Effector memory CD4-positive, alpha-beta T cell (primary cell): ENCODE data around the gene CCDC107.
A peak's percentile ranks its signal among the peaks of the same experiment; 100 is the strongest.
"Not testable (repeated sequence)": the region's sequence is repeated elsewhere in the genome, so short reads cannot be mapped to it uniquely, and the experiment has no call there.

Experiments used
- DNase-seq, 3 donors: peaks; one replicate each; pipeline ENCODE4 v3.0.0-alpha.2; 2020
- H3K27ac ChIP-seq: 2 replicates; pipeline ENCODE4 v1.7.0; 2013; ENCODE audit warnings: mild to moderate bottlenecking, low read length, moderate library complexity; ENCODE audit not compliant: insufficient read depth, poor library complexity, severe bottlenecking
- H3K27me3 ChIP-seq: replicated peaks from 2 replicates; pipeline ENCODE4 v1.7.0; 2013; ENCODE audit warnings: mild to moderate bottlenecking, low read length; ENCODE audit not compliant: insufficient read depth, control insufficient read depth, poor library complexity, severe bottlenecking
- H3K36me3 ChIP-seq: 2 replicates; pipeline ENCODE4 v1.7.0; 2013; ENCODE audit warnings: mild to moderate bottlenecking, low read length, moderate library complexity; ENCODE audit not compliant: control insufficient read depth, insufficient read depth
- H3K4me1 ChIP-seq: 2 replicates; pipeline ENCODE4 v1.7.0; 2013; ENCODE audit warnings: low read length, mild to moderate bottlenecking; ENCODE audit not compliant: control insufficient read depth, insufficient read depth, poor library complexity, severe bottlenecking
- H3K4me3 ChIP-seq: 2 replicates; pipeline ENCODE4 v1.7.0; 2013; ENCODE audit warnings: low read length, low read depth, mild to moderate bottlenecking; ENCODE audit not compliant: insufficient read depth, poor library complexity, severe bottlenecking
- H3K9me3 ChIP-seq: 2 replicates; pipeline ENCODE4 v1.7.0; 2013; ENCODE audit warnings: mild to moderate bottlenecking, low read length, moderate library complexity; ENCODE audit not compliant: control insufficient read depth
- total RNA-seq, 3 donors: gene quantifications; one replicate each; lab custom pipeline; 2026; lab: John Stamatoyannopoulos, UW

Gene CCDC107, protein sequence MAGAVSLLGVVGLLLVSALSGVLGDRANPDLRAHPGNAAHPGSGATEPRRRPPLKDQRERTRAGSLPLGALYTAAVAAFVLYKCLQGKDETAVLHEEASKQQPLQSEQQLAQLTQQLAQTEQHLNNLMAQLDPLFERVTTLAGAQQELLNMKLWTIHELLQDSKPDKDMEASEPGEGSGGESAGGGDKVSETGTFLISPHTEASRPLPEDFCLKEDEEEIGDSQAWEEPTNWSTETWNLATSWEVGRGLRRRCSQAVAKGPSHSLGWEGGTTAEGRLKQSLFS
- 20.2 to 27.2 (median 24.2) reads per million in 3 donors for total RNA-seq

- H3K36me3 ChIP-seq, result no peaks in the 10 kb centered on the region
- H3K4me3 ChIP-seq, result peak within 1 kb of the TSS; percentile 89
- DNase-seq, result peak; percentile 71 to 81 (median 79)
- H3K27ac ChIP-seq, result peak within 1 kb of the TSS; percentile 100
- H3K4me1 ChIP-seq, result peaks cover 43% of the 10 kb centered on the region
- no peaks in the 10 kb centered on the region for H3K27me3 ChIP-seq
- no peaks in the 10 kb centered on the region for H3K9me3 ChIP-seq
Observed at GRCh38 chr9:35658137-35658967, at the start of gene CCDC107. Gene CCDC107, plus strand, starts transcription at chr9:35658292. Its CDS starts 88 bp downstream, at chr9:35658380.

GRCh38 chr9:35609001-35609819 lies 48.9 kb upstream of the CCDC107 start:
- DNase-seq, result no peak
- Histone ChIP-seq H3K27me3 (no peaks in the 10 kb centered on the region), H3K36me3 (peaks cover 23% of the 10 kb centered on the region), H3K9me3 (no peaks in the 10 kb centered on the region), H3K4me1 (peaks cover 20% of the 10 kb centered on the region), H3K4me3 (no peak overlapping the region), H3K27ac (no peak overlapping the region)

GRCh38 chr9:35609820-35610163 lies 48.3 kb upstream of the CCDC107 start:
- DNase-seq, result no peak
- Histone ChIP-seq H3K27ac (no peak overlapping the region), H3K27me3 (no peaks in the 10 kb centered on the region), H3K4me1 (peaks cover 14% of the 10 kb centered on the region), H3K4me3 (no peak overlapping the region), H3K9me3 (no peaks in the 10 kb centered on the region), H3K36me3 (peaks cover 23% of the 10 kb centered on the region)

- DNase-seq, result peak in 2 of 3 donors; percentile 22 to 27
- Histone ChIP-seq H3K9me3 (no peaks in the 10 kb centered on the region), H3K27me3 (no peaks in the 10 kb centered on the region), H3K27ac (no peak overlapping the region), H3K4me3 (no peak overlapping the region), H3K4me1 (peaks cover 6% of the 10 kb centered on the region), H3K36me3 (peaks cover 23% of the 10 kb centered on the region)
Observed at GRCh38 chr9:35611230-35611797, 46.8 kb upstream of the CCDC107 start.

DNA sequence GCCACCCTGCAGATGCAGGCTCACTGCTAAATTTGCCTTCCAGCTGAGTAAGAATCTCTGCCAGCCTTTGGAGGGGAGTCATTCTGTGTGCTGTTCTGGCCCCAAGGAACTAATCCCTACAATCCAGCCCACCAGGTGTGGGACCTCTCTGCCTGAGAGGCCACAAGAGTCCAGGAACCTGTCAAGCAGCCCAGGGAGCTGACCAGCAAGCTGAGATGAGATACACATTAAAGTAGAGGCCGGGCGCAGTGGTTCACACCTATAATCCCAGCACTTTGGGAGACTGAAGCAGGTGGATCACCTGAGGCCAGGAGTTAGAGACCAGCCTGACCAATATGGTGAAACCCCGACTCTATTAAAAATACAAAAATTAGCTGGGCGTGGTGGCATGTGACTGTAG lies 46.0 kb upstream of the CCDC107 start:
- not testable (repeated sequence) for H3K9me3 ChIP-seq, H3K4me1 ChIP-seq, H3K27me3 ChIP-seq, H3K27ac ChIP-seq, H3K4me3 ChIP-seq, DNase-seq
- H3K36me3 ChIP-seq, result peaks cover 23% of the 10 kb centered on the region

DNA sequence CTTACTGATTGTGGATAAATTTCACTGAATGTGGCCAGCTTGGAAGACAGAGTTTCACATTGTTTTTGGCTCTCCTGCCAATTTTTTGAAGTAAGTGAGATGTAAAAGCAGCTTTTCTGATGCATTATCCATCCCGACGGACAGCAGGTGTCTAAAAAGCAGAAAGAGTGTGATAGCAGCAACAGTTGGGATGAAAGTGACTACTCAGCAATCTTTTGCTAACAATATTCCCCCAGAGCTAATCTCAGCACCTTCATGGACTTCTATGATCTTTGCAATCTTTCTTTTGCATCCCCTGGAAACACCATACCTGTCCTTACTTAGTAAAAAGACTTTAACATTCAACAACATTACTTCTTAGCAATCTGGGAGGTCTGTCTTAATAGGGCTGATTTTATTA lies 45.2 kb upstream of the CCDC107 start:
- Histone ChIP-seq H3K27me3 (no peaks in the 10 kb centered on the region), H3K4me3 (no peak overlapping the region), H3K9me3 (no peaks in the 10 kb centered on the region), H3K36me3 (peaks cover 22% of the 10 kb centered on the region), H3K4me1 (peaks cover 15% of the 10 kb centered on the region), H3K27ac (no peak overlapping the region)
- no peak for DNase-seq

- no peaks in the 10 kb centered on the region for H3K27me3 ChIP-seq
- peak overlapping the region; percentile 44 for H3K27ac ChIP-seq
- peak overlapping the region; percentile 60 for H3K4me3 ChIP-seq
- H3K9me3 ChIP-seq, result no peaks in the 10 kb centered on the region
- no peak for DNase-seq
- peaks cover 26% of the 10 kb centered on the region for H3K4me1 ChIP-seq
- no peaks in the 10 kb centered on the region for H3K36me3 ChIP-seq
Observed at GRCh38 chr9:35615981-35616680, 42.0 kb upstream of the CCDC107 start.

GRCh38 chr9:35616681-35617459 lies 41.2 kb upstream of the CCDC107 start:
- Histone ChIP-seq H3K27ac (peak overlapping the region; percentile 44), H3K36me3 (no peaks in the 10 kb centered on the region), H3K27me3 (no peaks in the 10 kb centered on the region), H3K4me3 (peak overlapping the region; percentile 60), H3K9me3 (no peaks in the 10 kb centered on the region), H3K4me1 (peaks cover 26% of the 10 kb centered on the region)
- peak; percentile 53 to 72 (median 68) for DNase-seq
